GM19395 (cell line): Measurements from ENCODE around the gene PAX5.
"Not testable (repeated sequence)": the region's sequence is repeated elsewhere in the genome, so short reads cannot be mapped to it uniquely, and the experiment has no call there.

ENCODE experiments used
- ATAC-seq: cut with Tn5 transposase; IDR thresholded peaks from one replicate; pipeline ENCODE4 v1.9.1; 2021; ENCODE audit warnings: mild to moderate bottlenecking, moderate library complexity; ENCODE audit not compliant: unreplicated experiment

PAX5 gene

DNA sequence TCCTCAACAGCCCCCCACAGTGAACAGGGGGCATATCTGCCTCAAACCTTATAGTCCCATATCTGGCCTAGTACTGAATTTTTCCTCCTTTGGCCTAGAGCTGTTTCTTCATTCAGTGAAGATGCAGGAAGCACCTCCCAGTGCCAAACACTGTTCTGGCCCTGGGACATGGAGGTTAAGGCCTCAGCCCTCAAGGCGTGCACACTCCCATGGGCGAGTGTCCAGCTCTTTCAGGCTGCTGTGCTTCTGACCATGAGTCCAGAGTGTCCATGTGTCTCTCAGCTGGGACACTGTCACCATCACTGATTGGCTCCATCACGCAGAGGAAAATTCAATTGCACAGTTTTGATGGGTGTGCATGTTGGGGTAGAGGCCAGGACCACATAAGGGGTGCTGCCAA lies 151.5 kb downstream of the PAX5 start:
- ATAC-seq, result no peak

DNA sequence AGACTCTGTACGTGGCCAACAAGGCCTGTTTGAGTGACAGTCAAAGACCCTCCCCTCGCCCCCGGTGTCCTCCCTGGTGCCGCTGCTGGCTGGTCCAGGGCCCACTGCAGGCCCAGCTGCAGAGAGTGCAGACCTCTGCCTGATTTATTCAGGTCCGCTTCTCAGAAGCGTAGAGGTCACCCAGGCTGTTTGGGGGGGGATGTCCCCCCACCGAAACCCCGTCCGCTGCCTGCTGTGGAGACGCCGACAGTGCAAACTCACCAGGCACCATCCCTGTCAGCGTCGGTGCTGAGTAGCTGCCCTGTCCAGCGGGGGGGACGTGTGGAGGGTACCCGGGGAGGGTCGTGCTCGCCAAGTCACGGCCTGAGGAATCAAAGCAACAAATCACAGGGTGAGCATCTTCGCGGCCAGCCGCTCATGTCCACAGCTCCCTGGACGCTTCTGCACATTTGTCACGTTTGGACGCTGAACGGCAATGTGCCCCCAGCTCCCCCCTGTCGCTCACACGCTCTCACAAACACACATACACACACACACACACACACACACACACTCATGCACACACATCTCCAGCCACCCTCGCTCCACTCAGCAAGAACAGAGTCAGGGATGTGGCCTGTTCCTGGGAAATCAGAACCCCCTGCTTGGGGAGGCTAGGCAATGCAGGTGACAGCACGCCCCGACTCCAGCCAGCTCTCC lies 152.2 kb downstream of the PAX5 start:
- ATAC-seq, result no peak

DNA sequence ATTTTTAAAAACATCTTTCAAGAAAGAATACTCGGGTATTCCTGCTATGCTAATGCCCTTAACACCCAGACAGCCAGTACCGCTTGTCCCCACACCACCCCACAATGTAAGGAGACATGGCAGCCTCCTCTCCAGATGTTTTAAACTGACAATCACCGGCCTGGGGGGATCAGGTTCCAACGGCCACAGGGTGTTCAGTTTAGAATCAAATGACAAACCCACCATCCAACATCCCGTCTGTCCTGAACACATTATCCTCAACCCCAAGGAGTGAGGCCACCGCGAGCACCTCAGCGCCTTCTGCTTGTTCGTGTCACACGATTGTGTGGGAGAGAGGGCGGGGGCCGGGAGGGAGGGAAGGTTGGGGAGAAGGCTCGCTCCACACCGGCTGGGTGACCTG lies 152.8 kb downstream of the PAX5 start:
- ATAC-seq, result no peak

DNA sequence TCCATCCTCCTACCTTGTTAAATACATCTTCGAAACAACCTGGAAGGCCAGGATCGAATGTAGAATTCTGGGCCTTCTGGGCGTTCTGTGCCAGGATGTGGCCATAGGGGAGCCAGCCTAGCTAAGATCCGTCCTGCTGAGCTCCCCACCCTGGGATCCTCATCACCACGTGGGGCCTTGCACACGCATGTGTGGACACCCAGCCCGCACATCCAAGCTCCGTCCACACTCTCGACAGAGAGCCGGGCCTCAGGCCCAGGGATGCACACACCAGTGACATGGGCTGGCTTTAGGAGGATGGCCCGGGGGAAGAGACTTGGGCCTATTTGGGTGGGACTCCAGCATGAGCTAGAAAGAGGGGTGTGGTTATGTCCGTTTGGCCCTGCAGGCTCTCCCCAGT lies 154.0 kb downstream of the PAX5 start:
- no peak for ATAC-seq

DNA sequence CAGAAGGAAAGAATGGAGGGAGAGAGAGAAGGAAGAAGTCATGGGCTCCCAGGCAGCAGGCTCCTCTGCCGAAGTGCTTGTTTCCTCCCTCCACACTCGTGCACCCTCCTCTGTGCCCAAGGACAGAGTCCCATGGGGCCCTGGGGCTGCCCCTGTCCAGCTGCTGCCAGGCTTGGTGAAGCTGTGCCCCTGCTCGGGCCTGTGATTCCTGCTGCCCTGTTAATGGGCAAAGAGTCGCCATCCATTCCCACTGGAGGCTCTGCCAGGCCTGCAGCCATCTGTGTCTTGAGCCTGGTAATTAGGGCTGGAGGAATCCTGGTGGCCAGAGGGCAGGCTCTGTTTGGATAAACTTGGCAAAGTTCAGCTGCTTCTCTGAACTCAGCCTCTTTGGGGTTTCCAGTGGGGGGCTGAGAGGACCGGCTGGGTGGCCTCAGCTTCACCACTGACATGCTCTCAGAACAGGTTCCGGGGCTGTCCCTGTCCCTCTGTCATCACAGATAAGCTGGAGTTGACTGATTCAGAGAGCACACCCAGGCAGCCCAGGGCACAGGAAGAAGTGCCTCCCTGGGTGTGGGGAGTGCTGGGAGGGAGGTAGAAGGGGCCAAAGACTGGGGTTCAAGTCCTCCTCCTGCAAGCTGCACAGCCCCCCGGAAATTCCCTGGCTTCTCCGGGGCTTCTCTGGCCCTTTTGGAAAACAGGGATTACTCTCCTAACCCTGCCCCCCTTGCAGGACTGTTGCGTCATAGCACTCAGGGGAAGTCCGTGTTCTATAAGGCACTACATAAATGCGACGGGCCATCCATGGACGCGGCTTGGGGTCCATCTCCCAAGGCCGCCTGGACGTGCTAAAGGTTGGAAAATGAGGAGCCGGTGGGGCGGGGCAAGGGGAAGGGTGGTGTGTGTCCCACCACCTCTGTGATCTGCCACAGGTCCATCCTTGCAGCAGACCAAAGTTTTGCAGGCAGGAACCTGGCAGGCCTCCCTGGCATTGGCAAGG lies 154.8 kb downstream of the PAX5 start:
- peak; percentile 75 for ATAC-seq

DNA sequence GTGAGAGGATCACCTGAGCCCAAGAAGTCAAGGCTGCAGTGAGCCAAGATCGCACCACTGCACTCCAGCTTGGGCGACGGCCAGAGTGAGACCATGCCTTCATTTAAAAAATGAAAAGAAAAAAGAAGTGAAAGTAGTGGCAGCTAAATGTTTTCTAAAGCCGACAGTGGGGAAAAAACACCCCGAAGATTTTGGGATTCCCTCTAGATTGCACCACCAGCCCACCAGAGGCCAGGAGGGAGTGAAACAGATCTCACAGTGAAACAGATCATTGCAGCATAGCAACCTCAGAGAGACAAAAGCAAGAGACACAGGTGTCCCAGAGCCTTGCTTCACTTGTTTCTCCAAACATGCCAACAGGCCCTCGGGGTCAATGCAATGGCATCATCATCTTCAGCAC lies 156.8 kb downstream of the PAX5 start:
- ATAC-seq, result no peak

DNA sequence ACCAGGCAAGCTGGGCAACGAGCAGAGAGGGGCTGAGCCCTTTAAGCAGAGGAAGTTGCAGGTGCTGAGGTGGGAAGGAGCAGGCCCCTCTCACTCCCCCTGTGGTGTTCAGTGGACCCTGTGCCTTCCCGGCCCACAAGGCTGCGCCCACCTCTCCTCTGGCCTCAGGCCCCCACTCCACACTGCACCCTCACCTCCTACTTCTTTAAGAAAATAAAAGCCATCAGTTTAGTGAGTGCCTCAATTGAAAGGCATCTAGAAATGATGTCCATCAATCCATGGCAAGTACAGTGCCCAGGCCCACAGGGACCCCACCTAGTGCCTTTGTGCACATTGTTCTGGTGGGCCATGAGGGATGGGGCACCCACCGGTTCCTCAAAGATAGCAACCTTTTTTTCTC lies 158.0 kb downstream of the PAX5 start:
- ATAC-seq, result no peak

DNA sequence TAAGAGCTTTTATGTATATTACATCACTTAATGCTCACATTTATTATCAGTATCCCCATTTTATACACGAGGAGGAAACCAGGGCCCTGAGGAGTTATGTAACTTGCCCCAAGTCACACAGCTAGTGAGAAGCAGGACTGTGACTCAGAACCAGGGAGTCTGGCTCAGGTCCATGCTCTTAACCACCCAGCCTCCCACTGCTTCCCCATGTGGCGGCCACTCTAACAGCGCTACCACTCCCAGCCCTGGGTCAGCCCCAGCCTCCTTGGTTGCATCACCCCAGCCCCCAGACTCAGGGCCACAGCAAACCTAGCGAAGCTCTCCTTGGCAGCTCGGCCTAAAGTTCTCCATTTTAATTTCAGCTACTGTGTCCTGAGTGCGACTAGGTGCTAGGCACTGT lies 159.1 kb downstream of the PAX5 start:
- ATAC-seq, result no peak

DNA sequence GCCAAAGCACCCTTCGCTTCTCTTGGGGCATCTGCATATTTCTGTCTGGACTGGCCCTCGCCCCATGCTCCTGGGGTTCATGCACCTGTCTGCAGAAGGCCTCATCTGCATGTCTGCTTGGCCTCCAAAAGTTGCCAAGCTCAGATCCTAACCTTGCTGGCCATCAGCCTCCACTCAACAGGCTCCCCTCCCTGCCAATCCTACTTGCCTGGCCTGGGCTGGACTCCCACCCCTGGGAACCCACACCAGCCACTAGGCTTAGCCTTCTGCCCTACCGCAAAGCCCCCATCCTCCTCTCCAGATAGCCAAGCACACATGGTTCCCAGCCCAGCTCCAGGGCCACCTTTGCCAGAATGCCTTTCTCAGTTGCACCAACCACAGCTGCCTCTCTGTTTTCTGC lies 159.8 kb downstream of the PAX5 start:
- no peak for ATAC-seq

DNA sequence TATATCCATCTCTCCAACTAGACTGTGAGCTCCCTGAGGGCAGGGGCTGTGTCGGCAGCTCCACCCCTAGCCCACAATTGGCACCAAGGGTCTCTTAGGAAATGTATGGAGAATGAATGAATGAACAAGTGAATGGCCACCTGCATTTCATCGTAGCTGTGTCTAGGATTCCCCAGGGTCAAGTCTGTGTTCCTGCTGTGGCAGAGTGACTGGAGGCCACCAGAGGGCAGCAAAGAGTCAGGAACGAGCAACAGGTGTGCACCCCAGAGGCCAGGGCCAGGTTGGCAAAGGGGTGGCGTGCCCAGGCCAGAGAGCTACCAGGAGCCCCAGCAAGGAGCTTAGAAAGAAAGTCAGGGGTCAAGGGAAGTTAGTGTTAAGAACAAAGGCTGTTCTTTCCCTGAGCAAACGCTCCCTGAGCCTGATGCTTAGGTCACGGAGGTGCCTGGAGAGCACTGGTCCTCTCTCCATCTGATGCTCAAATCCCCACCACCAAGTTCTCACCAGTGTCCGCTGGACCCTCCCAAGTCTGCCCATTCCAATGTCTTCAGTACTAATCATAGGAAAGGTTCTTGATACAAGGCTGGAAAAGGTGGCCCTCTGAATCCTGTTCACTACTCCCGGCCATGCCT lies 160.7 kb downstream of the PAX5 start:
- ATAC-seq, result peak; percentile 53

DNA sequence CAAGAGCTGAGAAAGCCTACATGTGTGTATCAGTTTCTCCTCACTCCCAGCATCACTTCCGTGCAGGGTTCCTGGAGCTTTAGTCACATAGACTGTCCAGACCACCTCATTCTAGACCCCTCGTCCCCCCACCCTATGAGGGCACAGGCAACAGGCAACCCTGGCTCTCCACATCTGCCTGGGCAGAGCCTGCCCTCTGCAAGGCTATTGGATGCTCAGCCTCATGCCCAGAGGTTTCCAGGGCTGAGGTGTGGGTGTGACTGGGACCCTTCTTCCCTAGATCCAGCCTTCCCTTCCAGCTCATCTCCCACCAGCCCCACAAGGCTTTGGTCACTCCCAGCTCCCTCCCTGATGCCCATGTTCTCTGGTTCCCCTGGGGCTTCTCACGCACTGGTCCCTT lies 161.4 kb downstream of the PAX5 start:
- no peak for ATAC-seq

DNA sequence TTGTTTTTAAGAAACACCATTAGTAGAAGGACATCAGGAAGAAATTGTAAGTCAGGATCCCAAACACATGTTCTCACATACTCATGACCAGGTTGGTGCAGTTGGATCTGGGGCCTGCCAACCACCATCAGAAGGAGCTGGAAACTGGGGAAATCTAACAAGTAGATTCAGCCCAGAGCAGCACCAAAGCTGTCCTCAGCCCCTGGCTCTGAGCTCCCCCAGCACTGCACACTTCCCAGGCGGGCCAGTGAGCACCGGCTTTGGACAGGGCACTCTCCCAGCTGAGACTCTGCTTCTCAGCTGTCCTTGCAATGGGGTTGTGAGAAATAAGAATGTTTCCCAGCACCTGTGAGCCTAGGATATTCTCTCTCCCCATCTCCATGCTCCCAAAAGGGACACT lies 162.5 kb downstream of the PAX5 start:
- ATAC-seq, result no peak

DNA sequence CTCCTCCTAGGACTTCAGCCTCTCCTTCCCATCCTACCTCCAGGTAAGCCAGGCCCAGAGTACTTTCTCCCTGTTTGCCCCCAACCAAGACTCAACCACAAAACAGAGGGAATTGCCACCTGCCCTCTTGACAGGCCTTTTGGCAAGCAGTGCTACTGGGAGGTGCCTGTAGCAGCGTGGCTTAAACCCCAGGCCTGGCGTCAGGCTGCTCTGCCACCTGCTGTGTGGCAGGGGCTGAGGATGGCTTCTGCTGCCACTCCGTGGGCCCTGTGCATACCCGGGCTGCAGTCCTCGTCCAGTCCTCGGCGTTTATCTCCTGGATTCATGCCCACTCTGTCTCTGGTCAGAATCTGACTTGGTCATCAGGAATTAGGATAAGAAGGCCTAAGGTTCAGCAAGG lies 163.1 kb downstream of the PAX5 start:
- no peak for ATAC-seq

DNA sequence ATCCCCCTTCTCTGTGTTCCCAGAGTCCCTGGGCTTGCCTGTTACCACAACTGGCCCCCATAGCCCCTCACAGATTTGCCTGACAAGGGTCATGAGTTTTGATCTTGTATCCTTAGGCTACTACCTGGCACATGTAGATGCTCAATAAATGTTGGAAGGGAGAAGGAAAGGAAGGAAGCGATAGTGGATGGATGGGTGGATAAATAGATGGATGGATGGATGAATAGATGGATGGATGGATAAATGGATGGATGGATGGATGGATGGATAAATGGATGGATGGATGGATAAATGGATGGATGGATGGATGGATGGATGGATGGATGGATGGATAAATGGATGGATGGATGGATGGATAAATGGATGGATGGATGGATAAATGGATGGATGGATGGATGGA lies 164.5 kb downstream of the PAX5 start:
- not testable (repeated sequence) for ATAC-seq

DNA sequence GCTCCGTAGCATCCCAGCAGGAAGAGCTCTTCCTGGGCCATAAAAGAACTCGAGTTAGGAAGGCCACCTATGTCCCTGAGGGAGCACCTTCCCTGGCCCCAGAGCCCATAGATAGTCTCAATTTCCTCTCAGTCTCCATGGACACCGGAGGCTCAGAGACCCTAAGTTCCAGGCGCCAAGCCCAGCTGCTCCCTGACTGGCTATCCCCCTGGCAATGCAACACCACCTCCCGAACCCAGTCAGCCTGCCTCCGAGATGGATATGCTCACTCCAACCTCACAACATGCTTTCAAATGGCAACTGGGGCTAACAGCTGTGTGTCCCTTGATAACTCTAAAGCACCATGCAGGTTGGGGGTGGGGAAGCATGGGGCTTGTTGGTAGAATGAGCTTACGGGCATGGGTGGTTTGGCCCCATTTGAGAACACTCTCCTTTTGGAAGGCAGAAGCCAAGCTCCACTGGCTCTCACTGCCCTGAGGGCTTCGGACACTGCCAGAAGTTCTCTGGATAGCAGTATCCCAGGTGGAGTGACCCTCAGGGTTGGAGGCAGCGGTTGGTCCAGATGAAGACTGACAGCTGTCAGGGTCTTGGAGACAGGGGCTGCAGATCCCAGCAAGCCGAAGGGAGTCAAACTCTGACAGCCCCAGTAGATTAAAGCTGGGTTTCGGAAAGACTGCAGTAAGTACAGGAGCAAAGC lies 165.3 kb downstream of the PAX5 start:
- no peak for ATAC-seq

DNA sequence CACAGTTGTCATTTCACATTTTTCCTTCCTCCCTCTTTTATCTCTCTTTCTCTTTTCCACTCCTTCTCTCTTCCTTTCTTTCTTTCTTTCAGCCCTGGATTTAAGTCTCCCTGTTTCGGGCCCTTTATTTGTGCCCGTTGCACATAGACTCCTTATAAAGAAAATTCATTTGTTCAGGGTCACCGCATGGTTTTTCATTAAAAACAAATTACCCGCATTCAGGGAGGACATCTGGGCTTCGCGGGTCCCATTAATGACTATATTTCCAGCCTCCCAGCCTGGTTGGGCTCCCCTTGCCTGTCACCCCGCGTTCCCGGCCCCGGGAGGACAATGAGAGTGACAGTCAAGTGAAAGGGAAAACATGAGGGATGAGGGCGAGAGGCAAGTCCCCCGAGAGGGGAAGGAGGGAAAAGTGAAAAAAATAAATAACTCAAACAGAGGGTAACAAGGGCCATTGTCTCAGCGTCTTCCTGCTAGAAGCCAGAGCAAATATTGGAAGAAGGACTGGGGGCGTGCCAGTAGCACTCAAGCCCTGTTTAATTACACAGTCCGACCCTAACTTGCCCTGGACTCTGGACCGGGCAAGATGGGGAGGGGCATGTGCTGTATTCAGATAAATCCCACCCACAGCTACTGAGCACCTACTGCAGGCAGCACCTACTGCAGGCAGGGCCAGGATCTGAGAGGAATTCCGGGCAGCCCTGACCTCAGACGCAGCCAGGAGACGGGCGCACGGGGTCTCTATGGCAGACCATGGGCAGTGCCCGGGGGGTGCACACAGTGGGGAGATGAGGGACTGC lies 166.2 kb downstream of the PAX5 start:
- ATAC-seq, result no peak

DNA sequence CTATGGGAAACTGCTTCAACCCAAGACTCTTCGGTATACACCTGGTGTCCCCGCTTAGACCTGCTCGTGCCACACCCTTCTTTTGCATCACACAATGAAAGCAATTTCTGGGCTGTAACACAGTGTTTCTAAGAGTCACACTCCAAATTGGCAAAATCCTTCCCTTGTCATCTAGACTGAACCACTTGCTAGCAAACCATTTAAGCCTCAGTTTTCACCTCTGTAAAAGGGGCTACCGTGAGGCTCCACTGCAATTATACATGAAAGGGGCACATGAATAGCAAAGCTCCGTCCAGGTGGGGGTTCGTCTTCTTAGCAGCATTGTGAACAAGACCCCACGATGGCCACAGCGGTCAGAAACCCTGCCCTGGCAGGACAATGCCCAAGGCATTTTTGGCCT lies 166.8 kb downstream of the PAX5 start:
- no peak for ATAC-seq

DNA sequence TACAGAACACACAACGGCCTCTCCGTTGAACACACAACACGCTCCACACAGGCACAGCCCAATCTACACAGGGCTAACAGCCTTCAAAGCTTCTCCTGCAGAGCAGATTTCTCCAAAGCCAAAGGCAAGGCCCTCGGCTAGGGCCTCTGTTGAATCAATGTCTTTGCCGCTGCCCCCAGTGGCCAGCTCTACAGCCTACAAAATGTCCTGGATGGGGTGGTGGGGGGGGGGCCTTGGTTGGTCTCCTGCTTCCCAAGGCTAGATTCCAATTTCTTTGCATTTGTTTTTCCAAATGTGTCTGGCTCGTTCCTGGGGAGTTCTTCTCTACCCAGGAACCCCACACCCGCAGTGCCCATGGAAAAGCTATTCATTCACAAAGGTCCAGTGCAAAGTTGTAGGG lies 167.2 kb downstream of the PAX5 start:
- no peak for ATAC-seq

DNA sequence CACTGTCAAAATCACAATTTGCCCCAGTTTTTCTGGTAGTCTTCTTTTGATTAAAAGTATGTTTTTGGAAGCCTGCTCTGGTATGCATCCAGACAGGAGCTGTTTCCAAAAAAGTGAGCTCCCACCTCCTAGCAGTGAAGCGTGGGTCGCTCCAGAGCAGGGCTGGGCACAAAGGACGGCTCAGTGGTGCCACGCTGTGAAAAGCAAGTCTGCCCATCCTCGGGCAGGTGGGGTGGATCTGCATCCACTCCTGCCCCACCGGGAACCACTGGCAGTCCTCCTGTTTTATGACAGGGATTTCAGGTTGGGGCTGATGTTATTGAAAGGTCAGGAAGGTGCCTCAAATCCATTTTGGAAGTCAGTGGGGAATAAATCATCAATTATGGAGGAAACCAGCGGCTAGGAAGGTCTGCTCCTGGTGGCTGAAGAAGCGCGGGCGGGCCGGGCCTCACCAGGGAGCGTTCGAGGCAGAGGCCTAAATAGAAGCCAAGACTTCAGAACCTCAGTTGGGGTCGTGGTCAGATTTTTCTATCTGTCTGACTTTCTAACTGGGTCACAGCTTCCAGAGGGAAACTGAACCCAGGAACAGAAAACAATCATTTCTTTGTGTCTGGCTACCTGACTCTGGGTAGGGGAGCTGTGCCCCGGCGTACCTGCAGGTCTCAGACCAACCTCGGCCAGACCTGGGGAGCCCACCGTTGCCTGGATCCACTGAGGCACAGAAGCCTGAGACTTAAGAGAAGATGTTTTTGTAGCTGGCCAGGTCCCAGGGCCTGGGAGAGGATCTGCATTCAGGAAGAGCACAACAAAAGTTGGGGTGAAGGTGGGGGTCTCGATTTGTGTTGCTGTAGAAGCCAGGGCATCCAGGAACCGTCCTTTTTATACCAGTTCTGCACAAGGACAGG lies 168.1 kb downstream of the PAX5 start:
- ATAC-seq, result no peak
